Vagina (tissue), 2 donors: ENCODE data around the gene TOGARAM1. TPM values are rescaled to one million over a fixed set of nuclear protein-coding genes. Genes with fewer than 3 reads are reported as not detected.

Experiments
- DNase-seq, 2 donors: peaks; one replicate each; pipeline ENCODE4 v3.0.0-alpha.2; 2017; ENCODE audit errors: extremely low spot score in 2 of 2
- H3K27ac ChIP-seq: fragments of 200-600 bp; sonication (generic); one replicate; pipeline ENCODE4 v1.5.1; 2019
- H3K27me3 ChIP-seq: fragments of 200-600 bp; sonication (generic); one replicate; pipeline ENCODE4 v1.5.1; 2019
- H3K36me3 ChIP-seq, 2 donors: fragments of 200-600 bp; sonication (generic); one replicate each; pipeline ENCODE4 v1.5.1; 2017 to 2019
- H3K4me1 ChIP-seq: fragments of 200-600 bp; sonication (generic); one replicate; pipeline ENCODE4 v1.5.1; 2019
- H3K4me3 ChIP-seq, 2 donors: fragments of 200-600 bp; sonication (generic); 1 replicate in 1 of 2; 2 replicates in 1 of 2; pipeline ENCODE4 v1.5.1; 2016 to 2019
- H3K9me3 ChIP-seq: fragments of 200-600 bp; sonication (generic); one replicate; pipeline ENCODE4 v1.5.1; 2019
- CTCF ChIP-seq, 3 experiments: fragments of 450-650 bp in 2 of 3; fragments of 200-600 bp in 1 of 3; sonication (generic) in 1 of 3; IDR thresholded peaks; one replicate each; pipeline ENCODE4 v1.5.1; 2017 to 2019; ENCODE audit warnings: antibody characterized with exemption in 3 of 3, mild to moderate bottlenecking in 2 of 3, moderate library complexity in 2 of 3
- POLR2A ChIP-seq, 2 donors: fragments of 450-650 bp; IDR thresholded peaks; one replicate each; pipeline ENCODE4 v1.6.1; 2017; ENCODE audit warnings: antibody characterized with exemption in 2 of 2, mild to moderate bottlenecking in 2 of 2, moderate library complexity in 2 of 2
- POLR2AphosphoS5 ChIP-seq, 2 donors: sonication (generic); formaldehyde crosslinking; IDR thresholded peaks; one replicate each; pipeline ENCODE4 v1.9.0; 2017; ENCODE audit warnings: antibody characterized with exemption in 2 of 2, mild to moderate bottlenecking in 2 of 2, low read depth in 1 of 2; ENCODE audit not compliant: insufficient read depth in 1 of 2
- intact Hi-C: fragments of 100-400 bp; cut with DNase I; formaldehyde crosslinking; loops from one replicate; pipeline ENCODE4 v1.15.1; 2023
- small RNA-seq: library from RNA; depleted of rRNA; stranded (forward); fragments of <200 nt; gene quantifications from one replicate; pipeline ENCODE3, GENCODE V24; 2016
- total RNA-seq: library from RNA; depleted of rRNA; stranded (reverse); fragments of >200 nt; gene quantifications from one replicate; pipeline ENCODE4 v1.2.3, GENCODE V29; 2016

TOGARAM1 gene
- total RNA-seq, 1 donor from 2014 or later, result 13.0 TPM

GRCh38 chr14:45120096-45120495 lies 158.1 kb downstream of the TOGARAM1 start:
- H3K9me3 ChIP-seq, result no peaks in the 10 kb centered on the region
- intact Hi-C loops, result no loop called here
- no peaks in the 10 kb centered on the region for H3K4me1 ChIP-seq
- H3K27me3 ChIP-seq, result no peaks in the 10 kb centered on the region
- H3K36me3 ChIP-seq, result peaks cover 0 to 88% of the 10 kb centered on the region in 2 donors
- TF ChIP-seq POLR2AphosphoS5 (IDR thresholded peaks at IDR 0.05; ENCODE audit: insufficient read depth in 1 of 2, low read depth in 1 of 2), result no peak
- no peak for TF ChIP-seq CTCF (IDR thresholded peaks at IDR 0.05)
- no peak for TF ChIP-seq POLR2A (IDR thresholded peaks at IDR 0.05)
- no peak for DNase-seq
- no peak overlapping the region for H3K27ac ChIP-seq
- H3K4me3 ChIP-seq, result no peak overlapping the region

GRCh38 chr14:45123271-45123670 lies 161.3 kb downstream of the TOGARAM1 start:
- H3K4me1 ChIP-seq, result no peaks in the 10 kb centered on the region
- DNase-seq, result no peak
- no peaks in the 10 kb centered on the region for H3K27me3 ChIP-seq
- no peaks in the 10 kb centered on the region for H3K9me3 ChIP-seq
- intact Hi-C loops, result no loop called here
- no peak overlapping the region for H3K4me3 ChIP-seq
- H3K36me3 ChIP-seq, result peaks cover 0 to 83% of the 10 kb centered on the region in 2 donors
- no peak overlapping the region for H3K27ac ChIP-seq
- TF ChIP-seq POLR2A (IDR thresholded peaks at IDR 0.05), result no peak
- TF ChIP-seq POLR2AphosphoS5 (IDR thresholded peaks at IDR 0.05; ENCODE audit: insufficient read depth in 1 of 2, low read depth in 1 of 2), result no peak
- no peak for TF ChIP-seq CTCF (IDR thresholded peaks at IDR 0.05)

Small RNA genes lying within 50 kb of the gene (small RNA-seq; reads per million reads assigned to genes)
- gene RF00151 (not detected), gene SNORD127 (7,506 reads per million, percentile 100 among the genes with 10 or more reads in this experiment)

Other genes starting within 250 kb of the TOGARAM1 start
- 12.8 TPM for gene KLHL28, start 243 bp upstream of the TOGARAM1 start, total RNA-seq
- 29.7 TPM for gene PRPF39, start 121.9 kb downstream of the TOGARAM1 start, total RNA-seq
- 37.1 TPM for gene FKBP3, start 172.3 kb downstream of the TOGARAM1 start, total RNA-seq
- gene FANCM, start 173.7 kb downstream of the TOGARAM1 start, total RNA-seq, result 2.9 TPM